SKM-1 treated with dmso at 0.1 percent for 144 hours (cell line): ENCODE data around the gene BEND6.
A peak's percentile ranks its signal among the peaks of the same experiment; 100 is the strongest.

Source experiments
- DNase-seq: peaks from one replicate; lab custom pipeline; 2025; ENCODE audit not compliant: unreplicated experiment; lab: John Stamatoyannopoulos, UW

BEND6 gene

DNA sequence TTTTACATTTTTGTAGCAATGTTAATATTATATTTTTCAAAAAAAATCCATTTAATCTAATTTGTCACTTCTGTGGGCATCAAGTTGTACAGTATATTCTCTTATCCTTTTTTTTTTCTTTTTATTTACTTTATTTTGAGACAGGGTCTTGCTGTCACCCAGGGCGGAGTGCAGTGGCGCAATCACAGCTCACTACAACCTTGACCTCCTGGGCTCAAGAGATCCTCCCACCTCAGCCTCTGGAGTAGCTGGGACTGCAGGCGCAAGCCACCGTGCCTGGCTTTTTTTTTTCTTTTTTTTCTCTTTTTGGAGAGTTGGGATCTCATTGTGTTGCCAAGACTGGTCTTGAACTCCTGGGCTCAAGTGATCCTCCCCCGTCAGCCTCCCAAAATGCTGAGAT is 14.4 kb upstream of the BEND6 start:
- no peak for DNase-seq

DNA sequence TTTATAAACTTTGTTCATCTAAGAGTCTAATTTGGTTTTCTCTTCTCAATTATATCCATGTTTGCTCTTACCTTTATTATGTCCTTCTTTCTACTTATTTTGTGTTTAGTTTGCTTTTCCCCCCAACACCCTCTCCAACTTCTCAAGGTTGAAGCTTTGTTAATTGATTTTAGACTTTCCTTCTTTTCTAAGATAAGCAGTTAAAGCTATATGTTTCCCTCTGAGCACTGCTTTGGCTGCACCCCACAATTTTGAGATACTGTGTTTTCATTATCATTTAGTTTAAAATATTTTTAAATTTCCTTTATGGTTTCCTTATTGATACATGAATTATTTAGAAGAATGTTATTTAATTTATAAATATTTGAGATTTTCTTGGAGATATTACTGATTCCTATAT is 13.9 kb upstream of the BEND6 start:
- no peak for DNase-seq

- DNase-seq = no peak
Observed at GRCh38 chr6:56944661-56945060, 10.2 kb upstream of the BEND6 start.

DNA sequence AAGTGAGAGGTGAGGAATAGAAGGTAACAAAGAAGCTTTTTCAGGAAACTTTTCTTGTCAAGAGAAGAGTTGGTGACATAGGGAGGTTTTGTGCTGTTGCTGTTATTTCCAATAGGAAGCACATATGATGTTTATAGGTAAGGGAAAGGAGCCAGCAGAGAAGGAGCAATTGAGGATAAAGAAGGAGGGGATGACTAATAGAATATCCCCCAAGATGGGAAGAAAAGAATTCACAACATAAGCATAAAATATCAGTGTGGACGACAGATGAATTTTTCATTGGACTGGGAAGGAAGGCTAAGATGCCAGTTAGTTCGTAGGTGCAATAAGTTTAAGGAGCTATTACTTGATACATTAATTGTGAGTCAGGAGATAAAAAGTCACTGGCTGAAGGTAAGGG is 8.5 kb upstream of the BEND6 start:
- no peak for DNase-seq

DNA sequence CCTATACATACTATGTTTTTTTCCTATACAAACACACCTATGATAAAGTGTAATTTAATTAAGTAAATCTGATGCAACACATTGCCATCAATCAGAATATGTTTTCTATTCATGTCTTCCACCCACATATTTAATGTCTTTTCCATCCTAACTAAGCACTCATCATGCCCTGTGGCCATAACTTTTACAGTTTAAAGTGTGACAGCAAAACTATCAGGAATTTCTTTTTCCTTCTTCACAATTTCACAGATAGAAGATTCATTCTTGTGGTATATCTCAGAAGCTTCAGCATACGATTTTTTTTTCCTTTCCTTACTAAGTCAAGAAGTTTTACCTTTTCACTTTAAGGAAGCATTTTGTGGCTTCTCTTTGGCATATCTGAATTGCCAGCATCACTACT is 7.0 kb upstream of the BEND6 start:
- DNase-seq = no peak

- no peak for DNase-seq
Observed at GRCh38 chr6:56949265-56949664, 5.6 kb upstream of the BEND6 start.

GRCh38 chr6:56949925-56950495 is 4.9 kb upstream of the BEND6 start:
- no peak for DNase-seq

DNA sequence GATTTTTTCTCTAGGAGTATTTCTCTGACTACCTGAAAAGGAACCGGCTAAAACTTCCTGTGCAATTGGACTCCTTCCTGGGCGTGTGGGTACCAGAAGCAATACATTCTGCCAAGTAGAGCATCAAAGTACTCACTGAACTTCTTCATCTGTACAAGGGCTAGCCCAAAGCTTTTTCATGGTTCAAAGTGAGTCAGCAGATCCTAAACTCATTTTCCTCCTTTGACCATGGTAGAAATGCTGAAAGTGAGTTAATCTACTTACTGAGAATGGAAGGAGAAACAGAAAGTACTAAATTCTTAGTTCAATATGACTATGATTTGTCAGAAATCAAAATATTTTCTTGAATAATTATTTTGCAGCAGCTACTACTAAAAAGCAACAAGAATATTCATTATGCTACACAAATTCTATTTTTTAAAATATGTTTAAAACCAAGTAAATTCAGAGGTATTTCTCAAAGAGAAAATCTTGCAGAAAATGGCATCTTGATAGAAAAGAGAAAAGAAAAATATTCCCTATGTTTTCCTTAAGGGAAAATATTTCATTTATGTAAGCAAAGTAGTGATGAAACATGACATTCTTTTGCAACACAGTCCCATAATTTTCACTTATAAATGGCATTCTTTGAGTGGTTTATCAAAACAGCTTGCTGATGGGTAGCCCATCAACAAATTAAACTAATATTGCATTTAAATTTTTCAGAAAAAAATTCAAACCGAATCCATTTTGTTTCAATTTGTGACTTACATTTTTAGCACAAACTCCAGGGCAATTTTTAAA is 3.7 kb upstream of the BEND6 start:
- no peak for DNase-seq

GRCh38 chr6:56953597-56954402 is 1.1 kb upstream of the BEND6 start:
- DNase-seq = no peak

DNA sequence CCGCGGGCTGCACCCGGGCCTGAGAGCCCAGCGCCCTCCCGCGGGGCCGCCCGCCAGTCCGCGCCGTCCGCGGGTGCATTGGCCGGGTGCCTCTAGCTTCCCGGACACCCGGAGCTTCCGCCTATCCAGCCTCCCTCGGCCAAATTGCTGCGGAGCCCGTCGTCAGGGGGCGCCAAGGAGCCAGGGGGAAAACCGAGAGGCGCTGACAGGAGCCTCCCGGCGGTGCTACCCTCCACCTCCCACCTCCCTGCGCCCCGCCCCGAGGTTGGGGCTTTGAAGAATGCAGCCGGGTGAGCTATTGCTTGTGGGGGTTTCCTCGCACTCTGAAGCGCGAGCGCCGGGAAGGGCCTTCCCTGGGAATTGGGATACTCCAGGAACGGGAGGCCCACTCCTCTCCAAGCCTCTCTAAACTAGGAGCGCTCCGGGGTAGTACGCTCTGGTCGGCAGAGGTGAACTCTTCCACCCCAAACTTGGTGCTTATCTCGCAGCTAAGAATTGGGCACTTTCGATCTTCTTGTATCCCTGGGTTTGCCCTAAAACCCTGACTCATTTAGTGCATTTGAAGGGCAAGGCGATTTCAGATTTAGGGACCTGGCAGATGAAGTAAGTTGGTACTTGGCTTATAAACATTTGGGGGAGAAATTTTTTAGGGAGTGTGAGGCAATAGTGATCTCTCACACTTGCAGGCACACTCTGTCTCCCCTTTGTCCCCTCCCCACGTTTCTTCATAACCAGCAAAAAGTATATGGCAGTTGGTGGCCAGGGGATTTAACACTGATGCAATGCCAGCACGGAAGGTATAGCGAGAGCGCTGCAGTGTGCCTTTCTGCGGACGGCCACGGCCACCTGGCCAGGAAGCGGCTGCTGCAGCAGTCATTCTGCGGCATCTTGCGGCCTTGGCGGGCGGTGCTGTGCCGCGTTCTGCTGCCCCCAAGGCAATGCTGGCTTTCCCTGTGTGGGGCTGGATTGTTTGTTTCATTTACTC is 556 bp downstream of the BEND6 start:
- DNase-seq = peak; percentile 84

- DNase-seq = no peak
Observed at GRCh38 chr6:56956491-56956890, 1.6 kb downstream of the BEND6 start.

DNA sequence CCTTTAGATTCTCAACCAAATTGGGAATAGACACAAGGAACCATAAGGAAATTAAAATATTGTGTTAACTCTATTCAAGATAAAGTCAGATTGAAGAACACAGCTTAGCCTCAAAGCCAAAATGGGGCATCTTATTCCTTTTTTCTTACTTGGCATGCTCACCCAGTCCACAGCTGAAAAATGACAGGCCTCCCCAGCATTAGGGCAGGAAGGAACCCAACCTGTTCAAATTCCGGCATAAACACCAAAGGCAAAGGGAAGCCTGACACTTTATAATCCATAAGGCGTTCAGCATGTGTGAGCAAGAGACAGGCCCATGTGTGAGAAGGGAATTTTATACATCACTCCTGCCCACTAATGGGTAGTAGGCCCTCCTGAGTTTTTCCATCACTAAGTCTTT is 2.9 kb downstream of the BEND6 start:
- DNase-seq = no peak

DNA sequence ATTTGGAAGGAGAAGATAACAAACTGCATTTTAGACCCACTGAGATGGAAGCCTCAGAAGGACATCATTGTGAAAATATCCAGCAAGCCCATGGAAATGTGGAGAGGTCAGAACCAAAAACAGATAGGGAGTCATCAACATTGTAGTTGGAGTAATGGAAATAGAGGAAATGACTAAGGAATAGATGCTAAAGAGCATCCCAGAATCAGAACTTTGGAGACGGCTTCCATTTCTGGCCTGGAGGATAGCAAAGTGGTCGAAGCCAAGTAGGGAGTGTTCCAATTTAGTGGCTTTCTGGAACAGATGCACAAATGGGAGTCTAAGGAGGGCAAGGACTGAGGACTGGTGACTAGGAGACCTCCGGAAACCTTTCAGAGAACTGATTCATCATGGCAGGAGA is 3.6 kb downstream of the BEND6 start:
- DNase-seq = no peak

DNA sequence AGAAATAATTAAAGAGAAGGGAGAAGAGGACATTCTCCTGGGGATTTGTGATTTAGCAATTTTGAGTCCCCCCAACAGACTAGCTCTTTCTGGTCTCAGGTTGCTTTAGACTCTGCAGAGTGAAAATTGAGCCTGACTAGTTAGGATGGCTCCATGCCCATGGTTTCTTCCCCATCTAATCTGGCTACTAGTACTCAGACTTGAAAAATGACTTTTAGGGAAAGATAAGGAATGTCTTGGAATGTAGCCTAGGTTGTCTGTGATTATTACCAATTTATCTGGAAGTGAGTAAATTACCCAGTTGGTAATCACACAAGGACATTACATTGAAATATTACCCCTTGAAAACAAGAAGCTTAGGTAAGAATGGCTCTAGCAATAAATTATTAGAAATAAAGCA is 4.2 kb downstream of the BEND6 start:
- DNase-seq = no peak

DNA sequence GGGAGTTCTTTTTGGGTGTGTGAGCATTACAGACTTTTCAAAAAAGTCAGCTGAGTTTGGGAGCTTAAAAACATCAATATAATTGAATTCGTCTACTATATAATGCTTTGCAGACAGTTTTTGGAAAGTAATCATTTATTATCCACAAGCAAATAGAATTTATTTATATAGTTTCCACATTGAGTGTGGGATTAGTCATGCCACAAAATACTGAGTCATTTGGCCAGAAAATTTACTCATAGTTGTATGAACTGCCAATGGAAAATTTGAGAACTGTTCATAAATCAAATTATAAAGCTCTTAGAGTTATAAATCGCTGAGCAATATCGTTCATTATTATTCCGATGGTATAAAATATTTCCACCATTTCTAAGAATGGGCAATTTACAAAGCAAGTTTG is 5.0 kb downstream of the BEND6 start:
- DNase-seq = no peak

DNA sequence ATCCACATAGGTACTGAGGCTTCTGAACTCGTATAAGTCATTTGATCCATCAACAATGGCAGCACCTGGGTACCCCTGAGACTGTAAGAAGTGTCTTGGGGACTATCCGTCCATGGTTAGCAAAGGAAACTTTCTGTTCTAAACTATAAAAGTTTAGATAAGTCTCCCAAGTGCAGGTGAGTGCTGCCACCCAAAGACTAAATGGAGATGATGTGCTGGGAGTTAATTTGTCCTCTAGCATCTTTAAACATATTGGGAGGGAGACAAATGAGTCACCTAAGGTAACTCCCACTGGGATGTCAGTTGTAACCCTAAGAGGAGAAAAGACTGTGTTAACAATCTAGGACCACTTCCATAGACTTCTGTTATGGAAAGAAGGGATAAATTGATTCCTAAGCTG is 6.2 kb downstream of the BEND6 start:
- DNase-seq = no peak

DNA sequence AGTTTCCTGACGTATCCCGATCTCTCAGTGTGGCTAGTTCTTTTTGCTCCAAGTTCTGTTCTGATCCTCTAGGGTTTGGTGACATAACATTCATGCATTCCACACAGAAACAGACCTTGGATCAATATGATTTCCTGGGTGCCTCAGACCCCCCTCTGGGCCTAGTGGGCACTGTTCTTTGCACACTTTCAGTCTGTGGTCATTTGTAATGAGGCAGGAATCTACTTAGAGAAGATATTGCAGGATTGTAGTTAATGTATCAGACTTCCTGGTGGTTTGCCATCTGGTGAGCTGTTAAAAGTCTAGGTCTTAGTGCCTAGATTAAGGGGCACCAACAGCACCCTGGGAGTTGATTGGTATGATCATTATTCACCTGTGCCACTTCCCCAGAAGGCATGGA is 7.5 kb downstream of the BEND6 start:
- no peak for DNase-seq

DNA sequence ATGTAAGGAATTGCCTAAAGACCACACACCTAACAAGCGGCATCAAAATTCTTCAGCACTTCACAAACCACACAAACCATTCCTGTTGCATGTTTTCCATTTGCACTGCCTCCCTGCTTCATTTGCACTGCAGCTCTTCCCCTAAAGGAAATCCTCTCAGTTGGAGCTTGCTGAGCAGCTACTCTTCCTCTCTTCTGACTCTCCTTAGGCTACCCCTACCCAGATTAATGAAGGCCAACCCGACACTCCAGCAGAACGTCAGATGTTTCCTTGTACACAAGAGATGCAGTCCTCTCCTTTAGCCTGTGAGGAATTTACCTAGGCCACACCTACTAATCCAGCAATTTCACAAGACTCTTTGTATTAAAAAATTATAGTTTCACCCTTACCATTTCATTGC is 8.1 kb downstream of the BEND6 start:
- DNase-seq = no peak

GRCh38 chr6:56963793-56964192 is 8.9 kb downstream of the BEND6 start:
- DNase-seq = no peak

DNA sequence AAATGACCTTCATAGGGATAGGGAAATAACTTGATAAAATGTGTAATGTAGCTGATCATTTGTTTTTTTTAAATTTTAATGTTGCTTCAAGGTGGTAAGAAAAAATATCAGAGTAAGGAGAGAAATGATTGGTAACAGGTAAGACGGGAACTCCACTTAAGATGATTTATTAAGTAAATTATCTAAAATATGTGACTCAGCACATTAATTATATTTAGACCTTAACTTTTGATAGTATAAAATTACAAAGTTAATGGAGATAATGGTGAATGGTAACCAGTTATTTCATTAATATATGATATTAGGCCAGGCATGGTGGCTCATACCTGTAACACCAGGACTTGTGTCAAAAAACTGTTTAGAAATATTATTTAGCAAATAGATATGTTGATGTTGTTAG is 10.2 kb downstream of the BEND6 start:
- no peak for DNase-seq

- DNase-seq = no peak
Observed at GRCh38 chr6:56970849-56971248, 15.9 kb downstream of the BEND6 start.
